ENCODE results near the gene CTRB1. TPM values are rescaled to one million over a fixed set of nuclear protein-coding genes. Genes with fewer than 3 reads are reported as not detected.

The CTRB1 gene
- total and polyA plus RNA-seq, 2 of the 8 experiments (the other 6 are each of a cell fraction or from before 2014, with no cell fraction given) = not detected

- Histone ChIP-seq H3K27me3 (replicated peaks in 1 of 4; ENCODE audit: control insufficient read depth in 3 of 4, extremely low read depth in 1 of 4, insufficient read depth in 3 of 4, low read length in 3 of 4) (no peaks in the 10 kb centered on the region; a peak in 1 of 7 replicates), H4K8ac (ENCODE audit: extremely low read depth, insufficient read depth, low read length) (no peak overlapping the region; the same call in 1 of the 2 replicates), H2AFZ (ENCODE audit: low read length) (no peak overlapping the region), H3K79me2 (ENCODE audit: control insufficient read depth in 1 of 2, insufficient read depth in 2 of 2, low read length in 2 of 2) (peaks cover 27 to 85% of the 10 kb centered on the region in 2 experiments), H3K56ac (replicated peaks; ENCODE audit: insufficient read length, low read depth, low read length) (no peak overlapping the region), H4K91ac (replicated peaks; ENCODE audit: insufficient read length, low read length) (no peak overlapping the region), H3K27ac (ENCODE audit: low read depth, low read length) (peak overlapping the region; percentile 31), H3K4ac (replicated peaks; ENCODE audit: insufficient read length, low read depth, low read length) (no peak overlapping the region), H2BK15ac (ENCODE audit: low read length) (no peak overlapping the region), H3K36me3 (ENCODE audit: control insufficient read depth in 2 of 4, insufficient read depth in 4 of 4, low read length in 3 of 4) (no peaks in the 10 kb centered on the region), H3K23ac (ENCODE audit: insufficient read length) (no peak overlapping the region), H3K4me3 (ENCODE audit: extremely low read depth in 1 of 4, insufficient read depth in 2 of 4, low read depth in 3 of 4, low read length in 4 of 4) (peak overlapping the region in 1 of 4 experiments; percentile 87; a peak in 1 of 8 replicates), H2BK20ac (ENCODE audit: low read length) (no peak overlapping the region), H4K20me1 (replicated peaks in 1 of 2; ENCODE audit: control insufficient read depth in 1 of 2, insufficient read depth in 2 of 2, low read length in 2 of 2) (peaks cover 45 to 49% of the 10 kb centered on the region in 2 experiments), H2BK12ac (ENCODE audit: low read depth, low read length) (no peak overlapping the region), H2AK5ac (ENCODE audit: low read depth, low read length) (no peak overlapping the region), H3K4me2 (ENCODE audit: insufficient read depth in 1 of 2, low read depth in 2 of 2, low read length in 2 of 2) (no peak overlapping the region; a peak in 1 of 4 replicates), H3K14ac (ENCODE audit: insufficient read length) (no peak overlapping the region), H3K23me2 (ENCODE audit: low read depth, low read length) (peaks cover 14% of the 10 kb centered on the region; the same call in 1 of the 2 replicates), H3K18ac (ENCODE audit: extremely low read depth, low read length) (no peak overlapping the region; the same call in 1 of the 2 replicates), H4K5ac (ENCODE audit: insufficient read length, low read depth, low read length) (no peak overlapping the region), H3K9ac (replicated peaks in 1 of 4; ENCODE audit: extremely low read depth in 1 of 4, low read depth in 3 of 4, low read length in 3 of 4) (no peak overlapping the region), H3K79me1 (ENCODE audit: low read depth, low read length) (peaks cover 39% of the 10 kb centered on the region), H2BK5ac (ENCODE audit: low read depth, low read length) (peak overlapping the region; percentile 78; the same call in 1 of the 2 replicates), H3K9me3 (ENCODE audit: insufficient read depth in 2 of 2, low read depth in 1 of 2, low read length in 1 of 2) (no peaks in the 10 kb centered on the region), H3K4me1 (replicated peaks in 1 of 4; ENCODE audit: control insufficient read depth in 3 of 4, insufficient read depth in 4 of 4, low read length in 3 of 4) (peaks cover 2 to 73% (median 60%) of the 10 kb centered on the region in 4 experiments), H2BK120ac (replicated peaks; ENCODE audit: low read depth, low read length) (no peak overlapping the region)
- POLR2A ChIA-PET (ENCODE audit: partially characterized antibody) = interaction anchor here (1.3 to 16.2 kb wide), 3 partner anchors 14 to 43 kb away, joined by 4 to 375 read pairs (median 158); no protein-coding TSS in a partner anchor
- CTCF ChIA-PET (ENCODE audit: partially characterized antibody) = interaction anchor here (2.4 to 15.7 kb wide), 2 partner anchors 13 to 109 kb away, joined by 5 to 236 read pairs; no protein-coding TSS in a partner anchor
- no peak for DNase-seq (ENCODE audit: low read depth in 1 of 2, low spot score in 2 of 2)
- no peak for FAIRE-seq
- 90% methylated on average over 16 of the region's 17 CpGs; no CpG with 5 or more reads in 1 of the 2 experiments for WGBS, 2 experiments (ENCODE audit: extremely low coverage in 1 of 2, insufficient coverage in 1 of 2, insufficient read length in 1 of 2, insufficient replicate concordance in 2 of 2, low coverage in 1 of 2, low lambda C conversion rate in 2 of 2, missing lambda C conversion rate in 1 of 2)
- TF ChIP-seq PHF8 (conservative IDR thresholded peaks at IDR 0.05; ENCODE audit: low read depth, low read length) = no peak
- no peak for TF ChIP-seq TBP (IDR thresholded peaks at IDR 0.05; ENCODE audit: low read depth, low read length)
- no peak for TF ChIP-seq ATF2 (IDR thresholded peaks at IDR 0.05; ENCODE audit: low read length)
- TF ChIP-seq SIX5 (IDR thresholded peaks at IDR 0.05; ENCODE audit: low read depth, low read length) = no peak
- TF ChIP-seq SIN3A (conservative IDR thresholded peaks at IDR 0.05 in 1 of 2, IDR thresholded peaks at IDR 0.05 in 1 of 2; ENCODE audit: low read depth in 1 of 2, low read length in 2 of 2) = no peak
- no peak for TF ChIP-seq YY1 (IDR thresholded peaks at IDR 0.05; ENCODE audit: low read depth, low read length)
- TF ChIP-seq HDAC6 (IDR thresholded peaks at IDR 0.05; ENCODE audit: low read depth, low read length) = no peak
- TF ChIP-seq KDM4A (IDR thresholded peaks at IDR 0.05; ENCODE audit: low read depth, low read length, severe bottlenecking) = no peak
- no peak for TF ChIP-seq SRF (IDR thresholded peaks at IDR 0.05; ENCODE audit: low read depth, low read length)
- no peak for TF ChIP-seq TAF1 (IDR thresholded peaks at IDR 0.05; ENCODE audit: low read depth, low read length)
These were observed 30.0 kb downstream of the CTRB1 start for GRCh38 chr16:75248536-75249380.
